Stimulated activated CD4-positive, alpha-beta T cell treated with anti-CD3 and anti-CD28 coated beads, TNF-alpha, amount 100 ng/mL, for 4 hours (primary cell): ENCODE measurements around the gene DCST1.
A peak's percentile ranks its signal among the peaks of the same experiment; 100 is the strongest.

Experiments used
- DNase-seq, 3 experiments: peaks; one replicate each; pipeline ENCODE4 v3.0.0-alpha.2; 2020; ENCODE audit warnings: low read depth in 3 of 3

DCST1 gene

GRCh38 chr1:155012776-155013602 is 20.6 kb upstream of the DCST1 start:
- no peak for DNase-seq

GRCh38 chr1:155013632-155014031 is 20.0 kb upstream of the DCST1 start:
- DNase-seq, result no peak

- DNase-seq, result no peak
These were observed 18.7 kb upstream of the DCST1 start for GRCh38 chr1:155014709-155015508.

GRCh38 chr1:155015527-155016230 is 17.9 kb upstream of the DCST1 start:
- no peak for DNase-seq

- no peak for DNase-seq
These were observed 17.3 kb upstream of the DCST1 start for GRCh38 chr1:155016231-155016831.

- DNase-seq, result peak; percentile 87 to 93 (median 90)
These were observed 16.3 kb upstream of the DCST1 start for GRCh38 chr1:155017041-155017945.

- DNase-seq, result no peak
These were observed 15.7 kb upstream of the DCST1 start for GRCh38 chr1:155017946-155018316.

- DNase-seq, result no peak
These were observed 14.8 kb upstream of the DCST1 start for GRCh38 chr1:155018617-155019348.

- no peak for DNase-seq
These were observed 14.0 kb upstream of the DCST1 start for GRCh38 chr1:155019377-155020245.

- no peak for DNase-seq
These were observed 11.3 kb upstream of the DCST1 start for GRCh38 chr1:155022136-155022926.

- DNase-seq, result no peak
These were observed 10.7 kb upstream of the DCST1 start for GRCh38 chr1:155022927-155023236.

GRCh38 chr1:155023627-155024026 is 10.0 kb upstream of the DCST1 start:
- DNase-seq, result no peak

GRCh38 chr1:155024315-155024714 is 9.3 kb upstream of the DCST1 start:
- no peak for DNase-seq

- no peak for DNase-seq
These were observed 7.5 kb upstream of the DCST1 start for GRCh38 chr1:155026154-155026553.

GRCh38 chr1:155026588-155026987 is 7.0 kb upstream of the DCST1 start:
- no peak for DNase-seq

GRCh38 chr1:155029513-155030242 is 3.9 kb upstream of the DCST1 start:
- no peak for DNase-seq

GRCh38 chr1:155030243-155030795 is 3.3 kb upstream of the DCST1 start:
- no peak for DNase-seq

GRCh38 chr1:155030899-155031298 is 2.7 kb upstream of the DCST1 start:
- DNase-seq, result no peak
